Measurements from ENCODE around the gene SLX4IP.
A peak's percentile ranks its signal among the peaks of the same experiment; 100 is the strongest.

Gene SLX4IP

DNA sequence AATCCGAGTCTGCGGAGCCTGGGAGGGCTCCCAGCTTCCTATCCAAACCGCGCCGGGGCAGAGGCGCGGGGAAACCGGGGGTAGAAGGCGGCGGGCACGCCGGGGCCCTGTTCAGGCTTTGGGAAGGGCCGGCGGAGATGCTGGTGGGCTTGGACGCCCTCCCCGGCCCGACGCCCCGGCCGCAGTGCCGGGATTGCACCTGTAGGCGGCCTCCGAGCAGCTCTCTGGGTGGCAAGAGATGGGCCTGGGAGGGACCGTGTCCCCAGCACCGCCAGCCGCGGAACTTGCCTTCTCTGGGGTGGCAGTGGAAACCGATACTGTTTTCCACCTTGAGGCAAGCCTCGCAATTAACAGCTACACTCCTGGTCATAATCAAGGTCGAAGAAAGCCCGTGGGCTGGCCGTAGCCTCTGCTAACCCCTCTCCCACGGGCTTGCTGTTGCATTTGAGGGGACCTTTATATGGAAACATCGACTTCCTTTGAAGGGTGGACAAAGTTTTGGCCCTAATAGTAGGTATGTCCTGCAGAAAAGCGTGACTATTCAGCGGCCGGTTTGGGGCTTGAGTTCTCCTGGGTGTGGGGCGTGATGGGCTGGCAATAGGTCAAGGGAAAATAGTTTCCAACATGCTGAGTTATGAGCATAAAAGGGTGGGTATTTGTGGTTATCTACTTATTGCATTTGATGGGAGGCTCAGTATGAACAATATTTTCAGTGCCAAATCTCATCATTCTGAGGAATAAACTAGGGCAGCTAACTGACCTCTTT, 239.8 kb downstream of the SLX4IP start:
- TF ChIP-seq TAF1 (IDR thresholded peaks at IDR 0.05; ENCODE audit: borderline replicate concordance, low read depth, low read length): no peak
- no peak for TF ChIP-seq POLR2AphosphoS5 (IDR thresholded peaks at IDR 0.05; ENCODE audit: low read depth, low read length)
- no peak for TF ChIP-seq POLR2A (IDR thresholded peaks at IDR 0.05; ENCODE audit: low read depth, low read length)
- FAIRE-seq: no peak
- peak; percentile 58 for DNase-seq (ENCODE audit: insufficient read length)

GRCh38 chr20:10675450-10675848, 240.3 kb downstream of the SLX4IP start:
- no peak for DNase-seq (ENCODE audit: insufficient read length)
- FAIRE-seq: no peak

GRCh38 chr20:10676518-10676917, 241.4 kb downstream of the SLX4IP start:
- no peak for FAIRE-seq
- no peak for TF ChIP-seq POLR2AphosphoS5 (IDR thresholded peaks at IDR 0.05; ENCODE audit: low read depth, low read length)
- DNase-seq (ENCODE audit: insufficient read length): no peak

More at GRCh38 chr20:10675450-10675848, 240.3 kb downstream of the SLX4IP start:
- TF ChIP-seq TAF1 (IDR thresholded peaks at IDR 0.05; ENCODE audit: borderline replicate concordance, low read depth, low read length): no peak
- no peak for TF ChIP-seq POLR2A (IDR thresholded peaks at IDR 0.05; ENCODE audit: low read depth, low read length)
- no peak for TF ChIP-seq POLR2AphosphoS5 (IDR thresholded peaks at IDR 0.05; ENCODE audit: low read depth, low read length)

All from GM12892 (cell line).